GM23338 (cell line): ENCODE measurements around the gene SIMC1. TPM values are rescaled to one million over a fixed set of nuclear protein-coding genes. Genes with fewer than 3 reads are reported as not detected.

Experiments
- ATAC-seq: fragments of 200-7000 bp; cut with Tn5 transposase; 3 replicates; pipeline ENCODE4 v1.9.1; 2020
- DNase-seq: peaks from one replicate; pipeline ENCODE4 v3.0.0-alpha.2; 2015; ENCODE audit warnings: low spot score
- H2AFZ ChIP-seq: fragments of 200-600 bp; sonication (generic); 2 replicates; pipeline ENCODE4 v1.8.0; 2016; ENCODE audit warnings: antibody characterized with exemption, mild to moderate bottlenecking, moderate library complexity
- H3F3A ChIP-seq: fragments of 200-600 bp; sonication (generic); replicated peaks from 2 replicates; pipeline ENCODE4 v1.8.0; 2017; ENCODE audit warnings: antibody characterized with exemption, mixed run types, low read depth
- H3K27ac ChIP-seq: fragments of 200-600 bp; sonication (generic); 2 replicates; pipeline ENCODE4 v1.6.1; 2016; ENCODE audit warnings: low read depth
- H3K27me3 ChIP-seq: fragments of 200-600 bp; sonication (generic); 2 replicates; pipeline ENCODE4 v1.8.0; 2016; ENCODE audit warnings: mild to moderate bottlenecking, mixed run types, moderate library complexity; ENCODE audit not compliant: insufficient read depth
- H3K36me3 ChIP-seq: fragments of 200-600 bp; sonication (generic); 2 replicates; pipeline ENCODE4 v1.8.0; 2016; ENCODE audit warnings: mild to moderate bottlenecking; ENCODE audit not compliant: insufficient read depth
- H3K4me1 ChIP-seq: fragments of 200-600 bp; sonication (generic); 2 replicates; pipeline ENCODE4 v1.8.0; 2016; ENCODE audit warnings: mild to moderate bottlenecking, moderate library complexity; ENCODE audit not compliant: insufficient read depth
- H3K4me2 ChIP-seq: fragments of 200-600 bp; sonication (generic); 2 replicates; pipeline ENCODE4 v1.7.1; 2017; ENCODE audit warnings: mixed run types
- H3K4me3 ChIP-seq: fragments of 200-600 bp; sonication (generic); 2 replicates; pipeline ENCODE4 v1.6.1; 2016; ENCODE audit warnings: mixed run types
- H3K79me2 ChIP-seq: fragments of 200-600 bp; sonication (generic); replicated peaks from 2 replicates; pipeline ENCODE4 v1.8.0; 2017; ENCODE audit warnings: mild to moderate bottlenecking; ENCODE audit not compliant: insufficient read depth
- H3K9me2 ChIP-seq: fragments of 200-600 bp; sonication (generic); 2 replicates; pipeline ENCODE4 v1.8.0; 2017; ENCODE audit not compliant: insufficient read depth
- H4K20me1 ChIP-seq: fragments of 200-600 bp; sonication (generic); replicated peaks from 2 replicates; pipeline ENCODE4 v1.8.0; 2017; ENCODE audit warnings: mild to moderate bottlenecking; ENCODE audit not compliant: insufficient read depth
- H3K27ac Mint-ChIP-seq: 2 replicates; pipeline ENCODE4 v1.8.0; 2020; ENCODE audit warnings: inconsistent platforms, mild to moderate bottlenecking, moderate library complexity, mixed read lengths
- H3K27me3 Mint-ChIP-seq: 3 replicates; pipeline ENCODE4 v1.8.0; 2022; ENCODE audit warnings: low read depth, mild to moderate bottlenecking, moderate library complexity, mixed read lengths, inconsistent platforms; ENCODE audit not compliant: insufficient read depth, poor library complexity
- H3K36me3 Mint-ChIP-seq: 3 replicates; pipeline ENCODE4 v1.8.0; 2021; ENCODE audit warnings: low read depth, mild to moderate bottlenecking, inconsistent platforms, moderate library complexity, mixed read lengths
- H3K4me1 Mint-ChIP-seq: 3 replicates; pipeline ENCODE4 v1.8.0; 2020; ENCODE audit warnings: mild to moderate bottlenecking, inconsistent platforms, mixed read lengths
- H3K4me3 Mint-ChIP-seq: 3 replicates; pipeline ENCODE4 v1.8.0; 2021; ENCODE audit warnings: moderate library complexity, mild to moderate bottlenecking, inconsistent platforms, mixed read lengths
- H3K9me3 Mint-ChIP-seq: 3 replicates; pipeline ENCODE4 v1.8.0; 2020; ENCODE audit warnings: moderate library complexity, mild to moderate bottlenecking, inconsistent platforms, mixed read lengths
- CREB1 ChIP-seq: fragments of 250-450 bp; sonication (Bioruptor Pico); IDR thresholded peaks from 2 replicates; pipeline ENCODE4 v1.5.0; 2020; ENCODE audit warnings: low read depth, mild to moderate bottlenecking, moderate library complexity
- CTCF ChIP-seq, 2 experiments: fragments of 200-600 bp in 1 of 2; sonication (generic) in 1 of 2; conservative IDR thresholded peaks; 2 replicates each; pipeline versions ENCODE4 v1.5.1 to v1.6.1; 2016 to 2017; ENCODE audit warnings: antibody characterized with exemption in 2 of 2, low read depth in 2 of 2, mild to moderate bottlenecking in 2 of 2, moderate library complexity in 1 of 2
- ETS1 ChIP-seq: IDR thresholded peaks from 2 replicates; pipeline ENCODE4 v1.6.1; 2016; ENCODE audit warnings: antibody characterized with exemption
- EZH2 ChIP-seq: fragments of 200-600 bp; sonication (generic); IDR thresholded peaks from one replicate; pipeline ENCODE4 v1.8.0; 2017; ENCODE audit warnings: antibody characterized with exemption, mild to moderate bottlenecking, low read depth; ENCODE audit not compliant: unreplicated experiment
- EZH2phosphoT487 ChIP-seq: fragments of 200-600 bp; sonication (generic); IDR thresholded peaks from one replicate; pipeline ENCODE4 v1.8.1; 2018; ENCODE audit warnings: antibody characterized with exemption; ENCODE audit not compliant: unreplicated experiment
- JUNB ChIP-seq: IDR thresholded peaks from one replicate; pipeline ENCODE4 v1.6.1; 2016; ENCODE audit warnings: antibody characterized with exemption; ENCODE audit not compliant: unreplicated experiment
- POLR2AphosphoS5 ChIP-seq: IDR thresholded peaks from 2 replicates; pipeline ENCODE4 v1.6.1; 2016; ENCODE audit warnings: antibody characterized with exemption, low read depth
- STAT1 ChIP-seq: IDR thresholded peaks from one replicate; pipeline ENCODE4 v1.6.1; 2016; ENCODE audit warnings: antibody characterized with exemption; ENCODE audit not compliant: unreplicated experiment
- ZNF114 ChIP-seq: fragments of 250-450 bp; sonication (Bioruptor Pico); IDR thresholded peaks from 2 replicates; pipeline ENCODE4 v1.5.0; 2020; ENCODE audit warnings: mild to moderate bottlenecking, moderate library complexity
- ZNF331 ChIP-seq: fragments of 250-450 bp; sonication (Bioruptor Pico); IDR thresholded peaks from 2 replicates; pipeline ENCODE4 v1.5.0; 2020; ENCODE audit warnings: low read depth, mild to moderate bottlenecking, moderate library complexity
- polyA plus RNA-seq: library from polyadenylated mRNA; unstranded; fragments of >200 nt; fragmentation: Nextera tagmentation; extraction: Ambion mirVana; gene quantifications from 2 replicates; pipeline ENCODE4 v1.2.1, GENCODE V29; 2016
- total RNA-seq: library from RNA; depleted of rRNA; stranded (reverse); fragments of >200 nt; shearing (Covaris generic); gene quantifications from 2 replicates; pipeline ENCODE4 v1.2.3, GENCODE V29; 2014
- TF ChIP-seq, protein P1 (sequence below): fragments of 250-450 bp; sonication (Bioruptor Pico); IDR thresholded peaks from 2 replicates; pipeline ENCODE4 v1.5.0; 2020; ENCODE audit warnings: mild to moderate bottlenecking, moderate library complexity

SIMC1 gene
- total and polyA plus RNA-seq, 2 experiments from 2014 or later, result 9.4 to 14.6 TPM

GRCh38 chr5:176362233-176362490, 123.9 kb downstream of the SIMC1 start:
- H3K79me2 ChIP-seq, result peaks cover 40% of the 10 kb centered on the region
- H3K27ac ChIP-seq, result no peak overlapping the region
- DNase-seq (no peak), ATAC-seq (no peak)
- H3K9me2 ChIP-seq, result no peaks in the 10 kb centered on the region
- H3K36me3 Mint-ChIP-seq, result peaks cover 26% of the 10 kb centered on the region
- H3K4me2 ChIP-seq, result peak overlapping the region; percentile 94
- peaks cover 10% of the 10 kb centered on the region; the same call in 1 of the 2 replicates for H3K36me3 ChIP-seq
- H3K4me1 Mint-ChIP-seq, result peaks cover 9% of the 10 kb centered on the region
- H3K9me3 Mint-ChIP-seq, result no peaks in the 10 kb centered on the region
- peak overlapping the region; percentile 99 for H2AFZ ChIP-seq
- H3K27ac Mint-ChIP-seq, result no peak overlapping the region
- peaks cover 50% of the 10 kb centered on the region for H3K27me3 ChIP-seq
- no peak for TF ChIP-seq ZNF114 (CRISPR knock-in tag)
- no peak for TF ChIP-seq ZNF331 (CRISPR knock-in tag)
- no peak for TF ChIP-seq POLR2AphosphoS5
- TF ChIP-seq, protein P1, sequence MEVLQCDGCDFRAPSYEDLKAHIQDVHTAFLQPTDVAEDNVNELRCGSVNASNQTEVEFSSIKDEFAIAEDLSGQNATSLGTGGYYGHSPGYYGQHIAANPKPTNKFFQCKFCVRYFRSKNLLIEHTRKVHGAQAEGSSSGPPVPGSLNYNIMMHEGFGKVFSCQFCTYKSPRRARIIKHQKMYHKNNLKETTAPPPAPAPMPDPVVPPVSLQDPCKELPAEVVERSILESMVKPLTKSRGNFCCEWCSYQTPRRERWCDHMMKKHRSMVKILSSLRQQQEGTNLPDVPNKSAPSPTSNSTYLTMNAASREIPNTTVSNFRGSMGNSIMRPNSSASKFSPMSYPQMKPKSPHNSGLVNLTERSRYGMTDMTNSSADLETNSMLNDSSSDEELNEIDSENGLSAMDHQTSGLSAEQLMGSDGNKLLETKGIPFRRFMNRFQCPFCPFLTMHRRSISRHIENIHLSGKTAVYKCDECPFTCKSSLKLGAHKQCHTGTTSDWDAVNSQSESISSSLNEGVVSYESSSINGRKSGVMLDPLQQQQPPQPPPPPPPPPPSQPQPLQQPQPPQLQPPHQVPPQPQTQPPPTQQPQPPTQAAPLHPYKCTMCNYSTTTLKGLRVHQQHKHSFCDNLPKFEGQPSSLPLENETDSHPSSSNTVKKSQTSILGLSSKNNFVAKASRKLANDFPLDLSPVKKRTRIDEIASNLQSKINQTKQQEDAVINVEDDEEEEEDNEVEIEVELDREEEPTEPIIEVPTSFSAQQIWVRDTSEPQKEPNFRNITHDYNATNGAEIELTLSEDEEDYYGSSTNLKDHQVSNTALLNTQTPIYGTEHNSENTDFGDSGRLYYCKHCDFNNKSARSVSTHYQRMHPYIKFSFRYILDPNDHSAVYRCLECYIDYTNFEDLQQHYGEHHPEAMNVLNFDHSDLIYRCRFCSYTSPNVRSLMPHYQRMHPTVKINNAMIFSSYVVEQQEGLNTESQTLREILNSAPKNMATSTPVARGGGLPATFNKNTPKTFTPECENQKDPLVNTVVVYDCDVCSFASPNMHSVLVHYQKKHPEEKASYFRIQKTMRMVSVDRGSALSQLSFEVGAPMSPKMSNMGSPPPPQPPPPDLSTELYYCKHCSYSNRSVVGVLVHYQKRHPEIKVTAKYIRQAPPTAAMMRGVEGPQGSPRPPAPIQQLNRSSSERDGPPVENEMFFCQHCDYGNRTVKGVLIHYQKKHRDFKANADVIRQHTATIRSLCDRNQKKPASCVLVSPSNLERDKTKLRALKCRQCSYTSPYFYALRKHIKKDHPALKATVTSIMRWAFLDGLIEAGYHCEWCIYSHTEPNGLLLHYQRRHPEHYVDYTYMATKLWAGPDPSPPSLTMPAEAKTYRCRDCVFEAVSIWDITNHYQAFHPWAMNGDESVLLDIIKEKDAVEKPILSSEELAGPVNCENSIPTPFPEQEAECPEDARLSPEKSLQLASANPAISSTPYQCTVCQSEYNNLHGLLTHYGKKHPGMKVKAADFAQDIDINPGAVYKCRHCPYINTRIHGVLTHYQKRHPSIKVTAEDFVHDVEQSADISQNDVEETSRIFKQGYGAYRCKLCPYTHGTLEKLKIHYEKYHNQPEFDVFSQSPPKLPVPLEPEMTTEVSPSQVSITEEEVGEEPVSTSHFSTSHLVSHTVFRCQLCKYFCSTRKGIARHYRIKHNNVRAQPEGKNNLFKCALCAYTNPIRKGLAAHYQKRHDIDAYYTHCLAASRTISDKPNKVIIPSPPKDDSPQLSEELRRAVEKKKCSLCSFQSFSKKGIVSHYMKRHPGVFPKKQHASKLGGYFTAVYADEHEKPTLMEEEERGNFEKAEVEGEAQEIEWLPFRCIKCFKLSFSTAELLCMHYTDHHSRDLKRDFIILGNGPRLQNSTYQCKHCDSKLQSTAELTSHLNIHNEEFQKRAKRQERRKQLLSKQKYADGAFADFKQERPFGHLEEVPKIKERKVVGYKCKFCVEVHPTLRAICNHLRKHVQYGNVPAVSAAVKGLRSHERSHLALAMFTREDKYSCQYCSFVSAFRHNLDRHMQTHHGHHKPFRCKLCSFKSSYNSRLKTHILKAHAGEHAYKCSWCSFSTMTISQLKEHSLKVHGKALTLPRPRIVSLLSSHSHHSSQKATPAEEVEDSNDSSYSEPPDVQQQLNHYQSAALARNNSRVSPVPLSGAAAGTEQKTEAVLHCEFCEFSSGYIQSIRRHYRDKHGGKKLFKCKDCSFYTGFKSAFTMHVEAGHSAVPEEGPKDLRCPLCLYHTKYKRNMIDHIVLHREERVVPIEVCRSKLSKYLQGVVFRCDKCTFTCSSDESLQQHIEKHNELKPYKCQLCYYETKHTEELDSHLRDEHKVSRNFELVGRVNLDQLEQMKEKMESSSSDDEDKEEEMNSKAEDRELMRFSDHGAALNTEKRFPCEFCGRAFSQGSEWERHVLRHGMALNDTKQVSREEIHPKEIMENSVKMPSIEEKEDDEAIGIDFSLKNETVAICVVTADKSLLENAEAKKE (CRISPR knock-in tag), result no peak
- TF ChIP-seq EZH2phosphoT487, result no peak
- no peak for TF ChIP-seq EZH2
- no peak for TF ChIP-seq CREB1 (CRISPR knock-in tag)
- no peak for TF ChIP-seq STAT1
- no peak for TF ChIP-seq JUNB
- no peak for TF ChIP-seq CTCF (conservative IDR thresholded peaks at IDR 0.05; ENCODE audit: low read depth in 2 of 2)
- TF ChIP-seq ETS1, result no peak
- peaks cover 3% of the 10 kb centered on the region; the same call in 1 of the 2 replicates for H3K4me1 ChIP-seq
- peak overlapping the region; percentile 99 for H3K4me3 ChIP-seq
- peaks cover 40% of the 10 kb centered on the region for H3K27me3 Mint-ChIP-seq
- peak overlapping the region; percentile 99 for H3K4me3 Mint-ChIP-seq
- peaks cover 17% of the 10 kb centered on the region for H4K20me1 ChIP-seq
- no peaks in the 10 kb centered on the region for H3F3A ChIP-seq
